K562 (cell line): ENCODE data around the gene AKT3.

Experiments
- POLR2A ChIP-seq: fragments of 450-650 bp; conservative IDR thresholded peaks from 2 replicates; pipeline ENCODE4 v1.6.1; 2016
- TARDBP ChIP-seq: fragments of 450-650 bp; IDR thresholded peaks from 2 replicates; pipeline ENCODE4 v1.6.1; 2016
- ZEB2 ChIP-seq: fragments of 450-650 bp; IDR thresholded peaks from 2 replicates; pipeline ENCODE4 v1.6.1; 2016
- ZNF699 ChIP-seq: fragments of 250-450 bp; sonication (Bioruptor Pico); IDR thresholded peaks from 2 replicates; pipeline ENCODE4 v1.8.0; 2021; ENCODE audit warnings: mild to moderate bottlenecking, moderate library complexity; ENCODE audit not compliant: insufficient replicate concordance
- TF ChIP-seq, protein P1 (sequence below), 3 experiments: IDR thresholded peaks in 2 of 3; conservative IDR thresholded peaks in 1 of 3; 2 replicates each; pipeline ENCODE4 v1.5.1; 2011 to 2012; ENCODE audit warnings: low read length in 3 of 3, mild to moderate bottlenecking in 3 of 3, control low read depth in 2 of 3, improper control_type of control experiment in 1 of 3, inconsistent platforms in 1 of 3, low read depth in 1 of 3, mixed read lengths in 1 of 3, moderate library complexity in 1 of 3; ENCODE audit not compliant: insufficient read depth in 2 of 3

DNA sequence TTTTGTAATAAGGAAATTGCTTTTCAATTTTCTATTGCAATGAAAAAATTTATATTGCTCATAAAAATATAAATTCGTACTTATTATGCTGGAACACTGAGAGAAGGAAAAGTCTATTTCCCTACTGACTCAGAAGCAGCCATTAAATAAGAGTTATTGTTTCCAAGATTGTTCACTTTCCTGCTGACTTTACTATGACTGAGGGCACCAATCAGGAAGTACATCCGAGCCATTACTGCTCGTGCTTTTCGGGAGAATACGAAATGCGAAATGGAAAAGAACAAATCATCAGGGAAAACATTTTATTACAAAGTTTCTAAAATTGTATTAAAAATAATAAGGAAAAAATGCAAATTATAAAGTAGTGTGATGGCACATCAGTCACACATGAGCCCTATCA lies 204.8 kb downstream of the AKT3 start:
- no peak for TF ChIP-seq POLR2A
- TF ChIP-seq, protein P1, sequence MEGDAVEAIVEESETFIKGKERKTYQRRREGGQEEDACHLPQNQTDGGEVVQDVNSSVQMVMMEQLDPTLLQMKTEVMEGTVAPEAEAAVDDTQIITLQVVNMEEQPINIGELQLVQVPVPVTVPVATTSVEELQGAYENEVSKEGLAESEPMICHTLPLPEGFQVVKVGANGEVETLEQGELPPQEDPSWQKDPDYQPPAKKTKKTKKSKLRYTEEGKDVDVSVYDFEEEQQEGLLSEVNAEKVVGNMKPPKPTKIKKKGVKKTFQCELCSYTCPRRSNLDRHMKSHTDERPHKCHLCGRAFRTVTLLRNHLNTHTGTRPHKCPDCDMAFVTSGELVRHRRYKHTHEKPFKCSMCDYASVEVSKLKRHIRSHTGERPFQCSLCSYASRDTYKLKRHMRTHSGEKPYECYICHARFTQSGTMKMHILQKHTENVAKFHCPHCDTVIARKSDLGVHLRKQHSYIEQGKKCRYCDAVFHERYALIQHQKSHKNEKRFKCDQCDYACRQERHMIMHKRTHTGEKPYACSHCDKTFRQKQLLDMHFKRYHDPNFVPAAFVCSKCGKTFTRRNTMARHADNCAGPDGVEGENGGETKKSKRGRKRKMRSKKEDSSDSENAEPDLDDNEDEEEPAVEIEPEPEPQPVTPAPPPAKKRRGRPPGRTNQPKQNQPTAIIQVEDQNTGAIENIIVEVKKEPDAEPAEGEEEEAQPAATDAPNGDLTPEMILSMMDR (IDR thresholded peaks at IDR 0.05 in 2 of 3, conservative IDR thresholded peaks at IDR 0.05 in 1 of 3; ENCODE audit: insufficient read depth in 2 of 3, low read depth in 1 of 3, low read length in 3 of 3) = no peak
- no peak for TF ChIP-seq ZEB2
- TF ChIP-seq ZNF699 (CRISPR knock-in tag) = no peak
- no peak for TF ChIP-seq TARDBP
